SK-N-SH (cell line): Measurements from ENCODE around the gene SMIM30.

Source experiments
- CHD2 ChIP-seq: fragments of 150-350 bp; IDR thresholded peaks from 2 replicates; pipeline ENCODE4 v1.6.1; 2018; ENCODE audit warnings: low read length; ENCODE audit not compliant: partially characterized antibody
- EP300 ChIP-seq, 2 experiments: IDR thresholded peaks; 2 replicates each; pipeline versions ENCODE4 v1.4.0 to v1.6.1; 2012; ENCODE audit warnings: borderline replicate concordance in 1 of 2, low read depth in 1 of 2, low read length in 1 of 2
- FOXJ3 ChIP-seq: sonication (generic); formaldehyde crosslinking; IDR thresholded peaks from 2 replicates; pipeline ENCODE4 v1.5.1; 2020; ENCODE audit warnings: mild to moderate bottlenecking, missing genetic modification reagents
- FOXM1 ChIP-seq: IDR thresholded peaks from 2 replicates; pipeline ENCODE4 v1.4.0; 2012; ENCODE audit warnings: low read depth, mild to moderate bottlenecking
- POLR2AphosphoS5 ChIP-seq: IDR thresholded peaks from 2 replicates; pipeline ENCODE4 v1.6.1; 2012; ENCODE audit warnings: low read depth, low read length
- SMC3 ChIP-seq: IDR thresholded peaks from 2 replicates; pipeline ENCODE4 v1.6.1; 2012; ENCODE audit warnings: low read depth, low read length, improper control_type of control experiment
- TAF1 ChIP-seq: IDR thresholded peaks from 2 replicates; pipeline ENCODE4 v1.6.1; 2012; ENCODE audit warnings: low read depth, mild to moderate bottlenecking, low read length, moderate library complexity, borderline replicate concordance
- TF ChIP-seq, protein P1 (sequence below): fragments of 200-600 bp; sonication (generic); IDR thresholded peaks from 2 replicates; pipeline ENCODE4 v1.6.1; 2017; ENCODE audit warnings: antibody characterized with exemption, mild to moderate bottlenecking, moderate library complexity
- TF ChIP-seq, protein P2 (sequence below): IDR thresholded peaks from 2 replicates; pipeline ENCODE4 v1.6.1; 2012; ENCODE audit warnings: mild to moderate bottlenecking, low read depth, low read length, moderate library complexity

GRCh38 chr7:113140956-113141355, 22.6 kb upstream of the SMIM30 start:
- TF ChIP-seq POLR2AphosphoS5 (no peak), FOXJ3 (no peak), SMC3 (no peak), FOXM1 (no peak), CHD2 (no peak), EP300 (IDR thresholded peaks at IDR 0.05; ENCODE audit: borderline replicate concordance in 1 of 2, low read depth in 1 of 2, low read length in 1 of 2) (no peak), TAF1 (no peak)
- TF ChIP-seq, protein P1, sequence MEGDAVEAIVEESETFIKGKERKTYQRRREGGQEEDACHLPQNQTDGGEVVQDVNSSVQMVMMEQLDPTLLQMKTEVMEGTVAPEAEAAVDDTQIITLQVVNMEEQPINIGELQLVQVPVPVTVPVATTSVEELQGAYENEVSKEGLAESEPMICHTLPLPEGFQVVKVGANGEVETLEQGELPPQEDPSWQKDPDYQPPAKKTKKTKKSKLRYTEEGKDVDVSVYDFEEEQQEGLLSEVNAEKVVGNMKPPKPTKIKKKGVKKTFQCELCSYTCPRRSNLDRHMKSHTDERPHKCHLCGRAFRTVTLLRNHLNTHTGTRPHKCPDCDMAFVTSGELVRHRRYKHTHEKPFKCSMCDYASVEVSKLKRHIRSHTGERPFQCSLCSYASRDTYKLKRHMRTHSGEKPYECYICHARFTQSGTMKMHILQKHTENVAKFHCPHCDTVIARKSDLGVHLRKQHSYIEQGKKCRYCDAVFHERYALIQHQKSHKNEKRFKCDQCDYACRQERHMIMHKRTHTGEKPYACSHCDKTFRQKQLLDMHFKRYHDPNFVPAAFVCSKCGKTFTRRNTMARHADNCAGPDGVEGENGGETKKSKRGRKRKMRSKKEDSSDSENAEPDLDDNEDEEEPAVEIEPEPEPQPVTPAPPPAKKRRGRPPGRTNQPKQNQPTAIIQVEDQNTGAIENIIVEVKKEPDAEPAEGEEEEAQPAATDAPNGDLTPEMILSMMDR = no peak
- TF ChIP-seq, protein P2, sequence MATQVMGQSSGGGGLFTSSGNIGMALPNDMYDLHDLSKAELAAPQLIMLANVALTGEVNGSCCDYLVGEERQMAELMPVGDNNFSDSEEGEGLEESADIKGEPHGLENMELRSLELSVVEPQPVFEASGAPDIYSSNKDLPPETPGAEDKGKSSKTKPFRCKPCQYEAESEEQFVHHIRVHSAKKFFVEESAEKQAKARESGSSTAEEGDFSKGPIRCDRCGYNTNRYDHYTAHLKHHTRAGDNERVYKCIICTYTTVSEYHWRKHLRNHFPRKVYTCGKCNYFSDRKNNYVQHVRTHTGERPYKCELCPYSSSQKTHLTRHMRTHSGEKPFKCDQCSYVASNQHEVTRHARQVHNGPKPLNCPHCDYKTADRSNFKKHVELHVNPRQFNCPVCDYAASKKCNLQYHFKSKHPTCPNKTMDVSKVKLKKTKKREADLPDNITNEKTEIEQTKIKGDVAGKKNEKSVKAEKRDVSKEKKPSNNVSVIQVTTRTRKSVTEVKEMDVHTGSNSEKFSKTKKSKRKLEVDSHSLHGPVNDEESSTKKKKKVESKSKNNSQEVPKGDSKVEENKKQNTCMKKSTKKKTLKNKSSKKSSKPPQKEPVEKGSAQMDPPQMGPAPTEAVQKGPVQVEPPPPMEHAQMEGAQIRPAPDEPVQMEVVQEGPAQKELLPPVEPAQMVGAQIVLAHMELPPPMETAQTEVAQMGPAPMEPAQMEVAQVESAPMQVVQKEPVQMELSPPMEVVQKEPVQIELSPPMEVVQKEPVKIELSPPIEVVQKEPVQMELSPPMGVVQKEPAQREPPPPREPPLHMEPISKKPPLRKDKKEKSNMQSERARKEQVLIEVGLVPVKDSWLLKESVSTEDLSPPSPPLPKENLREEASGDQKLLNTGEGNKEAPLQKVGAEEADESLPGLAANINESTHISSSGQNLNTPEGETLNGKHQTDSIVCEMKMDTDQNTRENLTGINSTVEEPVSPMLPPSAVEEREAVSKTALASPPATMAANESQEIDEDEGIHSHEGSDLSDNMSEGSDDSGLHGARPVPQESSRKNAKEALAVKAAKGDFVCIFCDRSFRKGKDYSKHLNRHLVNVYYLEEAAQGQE = no peak
